ENCODE data around the gene SHLD2.
"Not testable (repeated sequence)": the region's sequence is repeated elsewhere in the genome, so short reads cannot be mapped to it uniquely, and the experiment has no call there.

Gene SHLD2

DNA sequence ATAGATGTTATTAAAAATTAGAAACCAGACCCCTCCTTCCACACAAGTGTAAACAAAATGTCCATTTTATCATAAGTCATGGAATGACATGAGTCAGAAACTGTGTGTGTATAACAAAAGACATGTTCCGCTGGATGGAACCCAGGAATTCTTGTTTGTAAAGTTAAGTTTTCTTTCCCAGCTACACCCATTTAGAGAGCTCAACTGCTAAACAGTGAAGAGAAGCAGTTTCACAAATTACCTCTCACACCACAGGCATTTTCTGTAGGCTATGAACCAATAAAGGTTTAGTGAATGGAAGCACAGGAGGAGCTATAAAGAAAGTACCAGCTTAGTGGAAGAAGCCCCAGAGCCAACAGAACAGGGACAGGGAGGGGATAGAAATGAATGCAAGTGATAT is 12.8 kb upstream of the SHLD2 start:
- ATAC-seq, result not testable (repeated sequence)

GRCh38 chr10:87083576-87084290 is 11.3 kb upstream of the SHLD2 start:
- peak; percentile 79 for ATAC-seq

- TF ChIP-seq ISL1 (CRISPR knock-in tag; IDR thresholded peaks at IDR 0.05), result 0 out of 2 replicates have a peak, but pooled peaks have one; percentile 12
- peak; percentile 87 for ATAC-seq
Measured at GRCh38 chr10:87084291-87084782, 10.7 kb upstream of the SHLD2 start.

GRCh38 chr10:87085537-87085936 is 9.5 kb upstream of the SHLD2 start:
- no peak for TF ChIP-seq PPARA (CRISPR knock-in tag; IDR thresholded peaks at IDR 0.05; ENCODE audit: borderline replicate concordance)
- TF ChIP-seq ZNF565 (CRISPR knock-in tag; conservative IDR thresholded peaks at IDR 0.05; ENCODE audit: low read depth), result no peak
- TF ChIP-seq, protein P1, sequence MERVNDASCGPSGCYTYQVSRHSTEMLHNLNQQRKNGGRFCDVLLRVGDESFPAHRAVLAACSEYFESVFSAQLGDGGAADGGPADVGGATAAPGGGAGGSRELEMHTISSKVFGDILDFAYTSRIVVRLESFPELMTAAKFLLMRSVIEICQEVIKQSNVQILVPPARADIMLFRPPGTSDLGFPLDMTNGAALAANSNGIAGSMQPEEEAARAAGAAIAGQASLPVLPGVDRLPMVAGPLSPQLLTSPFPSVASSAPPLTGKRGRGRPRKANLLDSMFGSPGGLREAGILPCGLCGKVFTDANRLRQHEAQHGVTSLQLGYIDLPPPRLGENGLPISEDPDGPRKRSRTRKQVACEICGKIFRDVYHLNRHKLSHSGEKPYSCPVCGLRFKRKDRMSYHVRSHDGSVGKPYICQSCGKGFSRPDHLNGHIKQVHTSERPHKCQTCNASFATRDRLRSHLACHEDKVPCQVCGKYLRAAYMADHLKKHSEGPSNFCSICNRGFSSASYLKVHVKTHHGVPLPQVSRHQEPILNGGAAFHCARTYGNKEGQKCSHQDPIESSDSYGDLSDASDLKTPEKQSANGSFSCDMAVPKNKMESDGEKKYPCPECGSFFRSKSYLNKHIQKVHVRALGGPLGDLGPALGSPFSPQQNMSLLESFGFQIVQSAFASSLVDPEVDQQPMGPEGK (CRISPR knock-in tag; IDR thresholded peaks at IDR 0.05; ENCODE audit: borderline replicate concordance), result no peak
- TF ChIP-seq CREB5 (CRISPR knock-in tag; IDR thresholded peaks at IDR 0.05; ENCODE audit: low read depth), result no peak
- no peak for TF ChIP-seq BACH2 (CRISPR knock-in tag; IDR thresholded peaks at IDR 0.05; ENCODE audit: borderline replicate concordance)
- TF ChIP-seq ZC3H10 (CRISPR knock-in tag; IDR thresholded peaks at IDR 0.05), result no peak
- no peak for TF ChIP-seq OSR1 (CRISPR knock-in tag; IDR thresholded peaks at IDR 0.05)
- TF ChIP-seq, protein P2, sequence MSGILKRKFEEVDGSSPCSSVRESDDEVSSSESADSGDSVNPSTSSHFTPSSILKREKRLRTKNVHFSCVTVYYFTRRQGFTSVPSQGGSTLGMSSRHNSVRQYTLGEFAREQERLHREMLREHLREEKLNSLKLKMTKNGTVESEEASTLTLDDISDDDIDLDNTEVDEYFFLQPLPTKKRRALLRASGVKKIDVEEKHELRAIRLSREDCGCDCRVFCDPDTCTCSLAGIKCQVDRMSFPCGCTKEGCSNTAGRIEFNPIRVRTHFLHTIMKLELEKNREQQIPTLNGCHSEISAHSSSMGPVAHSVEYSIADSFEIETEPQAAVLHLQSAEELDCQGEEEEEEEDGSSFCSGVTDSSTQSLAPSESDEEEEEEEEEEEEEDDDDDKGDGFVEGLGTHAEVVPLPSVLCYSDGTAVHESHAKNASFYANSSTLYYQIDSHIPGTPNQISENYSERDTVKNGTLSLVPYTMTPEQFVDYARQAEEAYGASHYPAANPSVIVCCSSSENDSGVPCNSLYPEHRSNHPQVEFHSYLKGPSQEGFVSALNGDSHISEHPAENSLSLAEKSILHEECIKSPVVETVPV (CRISPR knock-in tag; IDR thresholded peaks at IDR 0.05), result no peak
- no peak for TF ChIP-seq ZNF8 (CRISPR knock-in tag; IDR thresholded peaks at IDR 0.05)
- TF ChIP-seq SNAI2 (CRISPR knock-in tag; IDR thresholded peaks at IDR 0.05), result no peak
- no peak for ATAC-seq

GRCh38 chr10:87089746-87090145 is 5.3 kb upstream of the SHLD2 start:
- no peak for ATAC-seq
- TF ChIP-seq PPARA (CRISPR knock-in tag; IDR thresholded peaks at IDR 0.05; ENCODE audit: borderline replicate concordance) (no peak), ZC3H10 (CRISPR knock-in tag; IDR thresholded peaks at IDR 0.05) (no peak), OSR1 (CRISPR knock-in tag; IDR thresholded peaks at IDR 0.05) (no peak), ZNF8 (CRISPR knock-in tag; IDR thresholded peaks at IDR 0.05) (no peak), CSDC2 (CRISPR knock-in tag; IDR thresholded peaks at IDR 0.05) (no peak), ZNF565 (CRISPR knock-in tag; conservative IDR thresholded peaks at IDR 0.05; ENCODE audit: low read depth) (no peak), ZFP3 (CRISPR knock-in tag; IDR thresholded peaks at IDR 0.05) (no peak), TCF4 (CRISPR knock-in tag; IDR thresholded peaks at IDR 0.05; ENCODE audit: borderline replicate concordance) (no peak), ZNF70 (CRISPR knock-in tag; IDR thresholded peaks at IDR 0.05) (no peak), ISL1 (CRISPR knock-in tag; IDR thresholded peaks at IDR 0.05) (no peak), ARNTL (CRISPR knock-in tag; IDR thresholded peaks at IDR 0.05; ENCODE audit: borderline replicate concordance, low read depth) (no peak), TOX (CRISPR knock-in tag; IDR thresholded peaks at IDR 0.05; ENCODE audit: borderline replicate concordance) (no peak), BACH2 (CRISPR knock-in tag; IDR thresholded peaks at IDR 0.05; ENCODE audit: borderline replicate concordance) (no peak)
- TF ChIP-seq, protein P1 (CRISPR knock-in tag; IDR thresholded peaks at IDR 0.05; ENCODE audit: borderline replicate concordance), result no peak
- TF ChIP-seq, protein P3, sequence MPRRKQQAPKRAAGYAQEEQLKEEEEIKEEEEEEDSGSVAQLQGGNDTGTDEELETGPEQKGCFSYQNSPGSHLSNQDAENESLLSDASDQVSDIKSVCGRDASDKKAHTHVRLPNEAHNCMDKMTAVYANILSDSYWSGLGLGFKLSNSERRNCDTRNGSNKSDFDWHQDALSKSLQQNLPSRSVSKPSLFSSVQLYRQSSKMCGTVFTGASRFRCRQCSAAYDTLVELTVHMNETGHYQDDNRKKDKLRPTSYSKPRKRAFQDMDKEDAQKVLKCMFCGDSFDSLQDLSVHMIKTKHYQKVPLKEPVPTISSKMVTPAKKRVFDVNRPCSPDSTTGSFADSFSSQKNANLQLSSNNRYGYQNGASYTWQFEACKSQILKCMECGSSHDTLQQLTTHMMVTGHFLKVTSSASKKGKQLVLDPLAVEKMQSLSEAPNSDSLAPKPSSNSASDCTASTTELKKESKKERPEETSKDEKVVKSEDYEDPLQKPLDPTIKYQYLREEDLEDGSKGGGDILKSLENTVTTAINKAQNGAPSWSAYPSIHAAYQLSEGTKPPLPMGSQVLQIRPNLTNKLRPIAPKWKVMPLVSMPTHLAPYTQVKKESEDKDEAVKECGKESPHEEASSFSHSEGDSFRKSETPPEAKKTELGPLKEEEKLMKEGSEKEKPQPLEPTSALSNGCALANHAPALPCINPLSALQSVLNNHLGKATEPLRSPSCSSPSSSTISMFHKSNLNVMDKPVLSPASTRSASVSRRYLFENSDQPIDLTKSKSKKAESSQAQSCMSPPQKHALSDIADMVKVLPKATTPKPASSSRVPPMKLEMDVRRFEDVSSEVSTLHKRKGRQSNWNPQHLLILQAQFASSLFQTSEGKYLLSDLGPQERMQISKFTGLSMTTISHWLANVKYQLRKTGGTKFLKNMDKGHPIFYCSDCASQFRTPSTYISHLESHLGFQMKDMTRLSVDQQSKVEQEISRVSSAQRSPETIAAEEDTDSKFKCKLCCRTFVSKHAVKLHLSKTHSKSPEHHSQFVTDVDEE (CRISPR knock-in tag; IDR thresholded peaks at IDR 0.05), result no peak

All from SK-N-SH treated with all-trans-retinoic acid at 6 μM for 48 hours (cell line).